ENCODE measurements around the gene CLEC16A.
A peak's percentile ranks its signal among the peaks of the same experiment; 100 is the strongest.

The CLEC16A gene

DNA sequence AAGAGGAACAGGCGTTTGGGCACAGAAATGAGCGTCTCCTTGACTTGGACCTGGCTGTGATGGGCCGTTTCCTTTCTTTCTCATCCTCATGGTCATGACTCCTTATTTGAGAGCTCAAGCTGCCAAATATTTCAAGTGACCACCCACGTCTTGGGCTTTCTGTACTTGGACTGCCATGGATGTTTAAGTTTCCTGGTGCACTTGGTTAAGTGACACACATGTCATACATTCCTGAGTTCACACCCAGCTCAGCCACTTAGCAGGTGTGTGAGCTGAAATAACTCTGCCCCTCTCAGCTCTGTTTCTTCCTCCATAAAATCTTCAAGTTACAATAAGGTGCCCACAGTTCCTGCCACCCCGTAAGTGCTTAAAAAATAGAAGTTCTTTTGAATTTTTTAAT, 114.5 kb downstream of the CLEC16A start:
- no peak for DNase-seq (ENCODE audit: low read depth in 3 of 3, low spot score in 1 of 3)

- no peak for DNase-seq (ENCODE audit: low read depth in 3 of 3, low spot score in 1 of 3)
Measured at GRCh38 chr16:11059588-11059987, 115.2 kb downstream of the CLEC16A start.

- no peak for DNase-seq (ENCODE audit: low read depth in 3 of 3, low spot score in 1 of 3)
Measured at GRCh38 chr16:11060364-11060763, 116.0 kb downstream of the CLEC16A start.

DNA sequence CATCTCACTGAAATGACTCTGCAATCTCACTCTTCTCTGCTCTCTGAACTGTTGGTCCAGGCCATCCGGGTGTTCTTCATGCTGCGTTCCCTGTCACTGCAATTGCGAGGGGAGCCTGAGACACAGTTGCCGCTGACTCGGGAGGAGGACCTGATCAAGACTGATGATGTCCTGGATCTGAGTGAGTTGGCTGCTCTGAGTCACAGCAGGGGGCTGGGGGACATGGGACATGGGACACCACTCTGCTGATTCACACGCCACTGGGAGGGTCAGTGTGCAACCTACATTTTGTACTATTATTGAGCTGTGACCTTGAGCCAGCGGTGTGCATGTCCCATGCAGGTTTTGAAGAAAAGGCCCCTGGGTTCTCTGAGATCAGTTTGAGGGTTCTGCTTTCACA, 116.5 kb downstream of the CLEC16A start:
- no peak for DNase-seq (ENCODE audit: low read depth in 3 of 3, low spot score in 1 of 3)

DNA sequence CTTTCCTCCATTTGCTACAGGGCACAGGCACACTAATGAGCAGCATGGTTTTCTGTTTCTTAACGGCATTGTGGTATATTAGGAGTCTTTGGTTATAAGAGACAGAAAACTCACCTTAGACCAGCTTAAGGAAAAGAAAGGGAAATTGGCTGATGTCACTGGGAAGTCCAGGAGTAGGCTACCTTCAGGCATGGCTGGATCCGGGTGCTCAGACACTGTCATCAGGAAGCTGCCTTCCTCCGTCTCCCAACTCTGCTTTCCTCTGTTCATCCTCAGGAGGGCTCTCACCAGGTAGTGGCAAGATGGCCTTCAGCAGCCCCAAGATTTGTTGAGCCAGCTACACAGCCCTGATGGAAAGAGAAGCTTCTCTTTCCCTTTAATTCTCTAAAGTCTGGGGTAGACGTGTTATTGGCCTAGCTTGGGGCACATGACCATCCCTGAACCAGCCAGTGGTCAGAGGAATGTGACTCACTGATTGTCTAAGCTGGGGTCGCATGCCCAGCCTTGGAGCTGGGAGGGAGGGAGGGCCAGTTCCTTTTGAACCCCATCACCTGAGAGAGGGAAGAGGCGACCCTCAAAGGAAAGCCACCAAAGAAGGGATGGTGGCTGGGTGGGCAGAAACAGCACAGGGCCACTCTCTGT, 117.4 kb downstream of the CLEC16A start:
- DNase-seq (ENCODE audit: low read depth in 3 of 3, low spot score in 1 of 3), result no peak

DNA sequence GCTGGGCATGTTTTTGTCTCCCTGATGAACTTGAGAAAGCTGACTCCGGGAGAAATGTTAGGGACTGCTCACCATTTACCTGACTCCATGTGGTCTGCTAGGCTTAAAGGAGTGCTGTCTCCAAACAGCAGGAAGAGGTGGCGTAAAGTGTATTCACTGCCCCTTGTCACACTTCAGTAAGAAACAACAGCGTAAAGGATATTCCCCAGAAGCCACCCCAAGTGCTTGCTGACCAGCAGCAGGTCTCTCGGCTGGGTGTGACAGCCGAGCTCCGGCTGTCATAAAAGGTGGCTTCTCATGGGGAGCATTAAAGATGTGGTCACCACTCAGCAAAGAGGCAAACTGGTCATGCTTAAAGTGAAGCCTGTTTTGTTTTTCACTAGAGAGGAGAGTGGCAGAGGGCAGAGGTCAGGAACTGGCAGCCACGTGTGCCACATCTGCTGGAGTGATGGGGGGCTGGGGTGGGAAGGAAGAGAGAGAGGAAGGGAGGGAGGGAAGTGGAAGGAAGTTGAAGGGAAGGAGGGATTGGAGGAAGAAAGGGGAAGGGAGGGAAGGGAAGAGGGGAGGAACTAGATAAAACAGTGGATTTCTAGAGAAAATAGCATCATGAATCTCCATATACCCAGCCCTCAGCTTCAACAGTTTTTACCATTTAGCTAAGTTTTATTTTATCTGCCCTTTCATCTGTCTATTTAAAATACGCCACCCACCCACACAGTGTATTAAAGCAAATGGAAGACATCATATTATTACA, 119.3 kb downstream of the CLEC16A start:
- DNase-seq (ENCODE audit: low read depth in 3 of 3, low spot score in 1 of 3), result no peak

DNA sequence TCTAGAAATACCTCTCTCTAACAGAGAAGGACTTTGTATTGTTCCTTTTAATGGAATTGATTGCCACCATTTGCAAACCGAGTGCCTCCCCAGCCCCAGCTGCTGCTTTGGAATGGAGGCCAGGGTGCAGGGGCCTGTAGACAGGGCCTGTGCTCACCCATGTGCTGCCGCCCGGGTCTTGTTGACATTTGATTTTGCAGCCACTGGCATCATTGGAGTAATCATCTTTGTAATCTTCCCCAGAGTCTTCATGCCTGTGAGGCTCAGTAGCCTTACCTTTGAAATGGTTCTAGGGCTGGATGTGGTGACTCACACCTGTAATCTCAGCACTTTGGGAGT, 119.8 kb downstream of the CLEC16A start:
- no peak for DNase-seq (ENCODE audit: low read depth in 3 of 3, low spot score in 1 of 3)

GRCh38 chr16:11064851-11065250, 120.5 kb downstream of the CLEC16A start:
- DNase-seq (ENCODE audit: low read depth in 3 of 3, low spot score in 1 of 3), result no peak

GRCh38 chr16:11066261-11066870, 122.0 kb downstream of the CLEC16A start:
- DNase-seq (ENCODE audit: low read depth in 3 of 3, low spot score in 1 of 3), result no peak

DNA sequence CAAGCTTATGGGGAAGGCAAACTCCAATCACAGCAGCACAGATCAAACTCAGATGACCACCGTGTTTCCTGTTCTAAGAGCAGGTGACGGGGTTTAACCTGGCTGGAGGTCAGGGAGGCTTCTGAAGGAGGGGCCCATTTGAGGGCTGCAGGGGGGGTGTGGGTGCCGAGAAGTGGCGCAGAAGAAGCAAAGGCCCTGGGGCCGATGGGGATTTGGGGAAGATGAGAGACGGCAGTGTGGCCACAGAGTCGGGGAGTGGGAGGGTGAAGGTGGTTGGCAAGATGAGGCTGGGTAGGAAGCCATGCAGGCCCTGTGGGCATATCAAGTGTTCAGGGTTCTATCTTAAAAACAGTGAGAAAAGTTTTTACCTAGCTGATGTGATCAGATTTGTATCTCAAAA, 122.9 kb downstream of the CLEC16A start:
- no peak for DNase-seq (ENCODE audit: low read depth in 3 of 3, low spot score in 1 of 3)

DNA sequence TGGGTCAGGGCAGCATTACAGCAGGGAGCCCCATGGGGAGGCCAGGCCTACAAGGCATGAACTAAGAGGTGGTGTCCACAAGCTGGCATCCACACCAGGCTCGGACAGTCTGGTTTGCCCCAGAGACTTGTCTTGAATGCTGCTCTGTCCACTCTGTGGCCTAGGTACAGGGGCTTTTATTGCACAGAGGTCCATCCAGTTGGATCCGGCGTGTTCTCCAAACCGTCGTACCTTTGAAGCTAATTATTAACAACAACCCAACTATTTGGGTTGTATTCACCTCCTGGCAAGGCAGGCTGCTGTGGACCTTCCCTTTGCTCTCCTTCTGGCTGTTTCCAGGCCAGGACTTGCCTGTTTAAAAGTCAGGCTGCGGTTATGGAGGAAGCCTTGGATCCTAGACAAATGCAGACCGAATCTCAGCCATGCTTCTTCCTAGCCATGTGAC, 123.4 kb downstream of the CLEC16A start:
- DNase-seq (ENCODE audit: low read depth in 3 of 3, low spot score in 1 of 3), result no peak

- no peak for DNase-seq (ENCODE audit: low read depth in 3 of 3, low spot score in 1 of 3)
Measured at GRCh38 chr16:11071829-11072228, 127.5 kb downstream of the CLEC16A start.

DNA sequence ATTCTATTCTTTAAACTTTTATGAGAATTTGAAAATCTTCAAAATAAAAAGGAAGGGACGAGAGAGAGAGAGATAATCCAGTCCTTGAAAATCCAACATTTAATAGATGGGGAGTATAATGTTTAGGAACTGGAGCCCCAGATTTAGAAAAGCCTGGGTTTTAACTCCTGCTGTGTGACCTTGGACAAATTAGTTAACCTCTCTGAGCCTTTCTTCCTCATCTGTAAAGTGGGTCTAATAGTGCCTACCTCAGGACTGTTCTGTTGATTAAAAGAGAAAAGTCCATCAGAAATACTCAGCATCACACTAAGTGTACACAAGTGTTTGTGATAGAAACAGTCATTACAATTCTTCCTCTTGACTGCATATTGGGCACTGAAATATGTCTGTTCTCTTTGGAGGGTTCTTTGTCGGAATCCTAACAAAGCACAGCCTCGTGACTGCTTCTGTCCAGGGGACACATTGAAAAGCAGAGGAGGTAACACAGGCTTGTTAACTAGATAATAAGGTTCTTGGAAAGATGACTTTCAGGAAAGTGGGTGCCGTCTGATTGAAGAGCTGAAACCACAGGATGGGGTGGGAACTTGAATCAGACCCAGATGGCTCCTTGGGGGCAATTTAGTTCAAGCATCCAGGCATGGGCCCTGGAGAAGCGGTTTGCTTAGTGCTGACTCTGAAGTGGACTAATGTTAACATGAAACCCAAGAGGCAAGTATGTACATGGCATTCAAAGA, 128.2 kb downstream of the CLEC16A start:
- no peak for DNase-seq (ENCODE audit: low read depth in 3 of 3, low spot score in 1 of 3)

DNA sequence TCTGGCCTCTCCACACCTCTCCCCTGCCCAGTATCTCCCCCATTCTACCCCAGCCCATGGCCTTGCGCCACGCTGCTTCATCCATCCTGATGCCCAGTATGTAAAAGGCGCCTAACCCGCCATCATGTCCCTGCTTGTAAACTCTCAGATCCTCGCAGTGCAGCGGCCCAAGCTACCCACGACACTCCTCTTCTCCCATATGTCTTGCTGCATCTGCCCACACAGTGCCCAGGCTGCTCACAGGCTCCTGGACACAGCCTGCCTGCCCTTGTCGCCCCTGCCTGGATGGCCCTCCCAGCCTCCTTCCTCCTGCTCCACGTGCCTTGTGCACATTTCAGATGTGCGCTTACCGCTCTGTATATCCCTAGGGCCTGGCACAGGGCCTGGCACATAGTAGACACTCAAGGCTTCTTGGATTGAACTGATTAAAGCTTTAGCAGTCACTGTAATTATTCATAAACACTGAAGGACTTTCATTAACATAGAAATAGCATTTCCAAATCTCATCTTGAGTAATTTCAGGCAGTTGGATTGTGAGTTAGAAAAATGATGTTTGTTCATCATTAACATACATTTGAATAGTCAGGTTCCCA, 129.1 kb downstream of the CLEC16A start:
- DNase-seq (ENCODE audit: low read depth in 3 of 3, low spot score in 1 of 3), result no peak

DNA sequence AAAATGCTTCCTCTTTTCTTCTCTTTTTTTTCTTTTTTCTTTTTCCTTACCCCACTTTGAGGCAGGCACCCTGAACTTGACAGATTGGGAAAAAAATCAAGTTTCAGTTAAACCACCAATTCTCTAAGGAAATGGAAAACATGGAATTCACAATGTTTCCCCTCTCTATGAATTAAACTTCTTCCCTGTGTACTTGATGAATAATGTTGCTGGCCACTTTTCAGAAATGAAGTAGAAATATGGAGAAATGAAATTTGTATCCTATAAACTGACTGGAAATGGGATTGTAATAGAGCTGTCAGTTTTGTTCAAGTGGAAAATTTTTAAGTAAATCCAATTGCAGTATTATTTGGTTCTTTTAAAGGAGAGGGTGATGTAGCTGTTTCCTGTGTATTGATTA, 129.8 kb downstream of the CLEC16A start:
- no peak for DNase-seq (ENCODE audit: low read depth in 3 of 3, low spot score in 1 of 3)

GRCh38 chr16:11075163-11075562, 130.8 kb downstream of the CLEC16A start:
- no peak for DNase-seq (ENCODE audit: low read depth in 3 of 3, low spot score in 1 of 3)

- DNase-seq (ENCODE audit: low read depth in 3 of 3, low spot score in 1 of 3), result peak in 1 of 3 donors; percentile 45
Measured at GRCh38 chr16:11076259-11077018, 132.1 kb downstream of the CLEC16A start.

- DNase-seq (ENCODE audit: low read depth in 3 of 3, low spot score in 1 of 3), result no peak
Measured at GRCh38 chr16:11078812-11079459, 134.6 kb downstream of the CLEC16A start.

GRCh38 chr16:11079652-11080187, 135.4 kb downstream of the CLEC16A start:
- DNase-seq (ENCODE audit: low read depth in 3 of 3, low spot score in 1 of 3), result no peak

All from stimulated activated CD4-positive, alpha-beta T cell treated with anti-CD3 and anti-CD28 coated beads, TNF-alpha, amount 100 ng/mL, for 1 hour (primary cell).